H1 (cell line): ENCODE results near the gene OSMR. TPM values are rescaled to one million over a fixed set of nuclear protein-coding genes. Genes with fewer than 3 reads are reported as not detected.

Experiments used
- CTCF ChIA-PET: fragments of 300-600 bp; sonication (Branson Sonifier 250); formaldehyde crosslinking; loops from one replicate; lab custom pipeline; 2021; ENCODE audit not compliant: partially characterized antibody; lab: Charles Lee
- POLR2A ChIA-PET: fragments of 300-600 bp; sonication (Branson Sonifier 250); formaldehyde crosslinking; loops from one replicate; lab custom pipeline; 2021; ENCODE audit warnings: inconsistent platforms; ENCODE audit not compliant: partially characterized antibody; lab: Charles Lee
- DNase-seq, 2 experiments: peaks; one replicate each; pipeline versions ENCODE4 v3.0.0 to v3.0.0-alpha.2; 2010 to 2022; ENCODE audit warnings: low spot score in 2 of 2, low read depth in 1 of 2, mixed read lengths in 1 of 2
- FAIRE-seq: peaks from 2 replicates; lab custom pipeline; 2011; peaks lifted over from hg19 to GRCh38; lab: Jason Lieb, UNC
- H2AFZ ChIP-seq: 2 replicates; pipeline ENCODE4 v1.8.1; 2012; ENCODE audit warnings: low read length, inconsistent platforms
- H2AK5ac ChIP-seq: 2 replicates; pipeline ENCODE4 v1.6.1; 2013; ENCODE audit warnings: low read depth, low read length
- H2BK120ac ChIP-seq: replicated peaks from 2 replicates; pipeline ENCODE3; 2013; ENCODE audit warnings: low read depth, low read length, inconsistent platforms
- H2BK12ac ChIP-seq: 2 replicates; pipeline ENCODE4 v1.6.1; 2013; ENCODE audit warnings: low read depth, low read length
- H2BK15ac ChIP-seq: 2 replicates; pipeline ENCODE4 v1.6.1; 2013; ENCODE audit warnings: low read length
- H2BK20ac ChIP-seq: 2 replicates; pipeline ENCODE4 v1.6.1; 2013; ENCODE audit warnings: low read length
- H2BK5ac ChIP-seq: 2 replicates; pipeline ENCODE4 v1.6.1; 2013; ENCODE audit warnings: low read depth, low read length
- H3K14ac ChIP-seq: 2 replicates; pipeline ENCODE4 v1.6.1; 2013; ENCODE audit warnings: inconsistent platforms; ENCODE audit not compliant: insufficient read length
- H3K18ac ChIP-seq: 2 replicates; pipeline ENCODE4 v1.6.1; 2013; ENCODE audit warnings: low read length; ENCODE audit errors: extremely low read depth
- H3K23ac ChIP-seq: 2 replicates; pipeline ENCODE4 v1.6.1; 2013; ENCODE audit warnings: inconsistent platforms; ENCODE audit not compliant: insufficient read length
- H3K23me2 ChIP-seq: 2 replicates; pipeline ENCODE4 v1.6.1; 2013; ENCODE audit warnings: low read depth, low read length
- H3K27ac ChIP-seq: 2 replicates; pipeline ENCODE4 v1.6.1; 2011; ENCODE audit warnings: low read depth, low read length, inconsistent platforms
- H3K27me3 ChIP-seq, 4 experiments: replicated peaks in 1 of 4; 1 replicate in 1 of 4; 2 replicates in 3 of 4; pipeline versions ENCODE4 v1.6.1 to v1.8.1; 2011 to 2013; ENCODE audit warnings: low read length in 3 of 4, mild to moderate bottlenecking in 3 of 4, inconsistent platforms in 2 of 4, mixed read lengths in 2 of 4, moderate library complexity in 1 of 4; ENCODE audit not compliant: control insufficient read depth in 3 of 4, insufficient read depth in 3 of 4; ENCODE audit errors: extremely low read depth in 1 of 4
- H3K36me3 ChIP-seq, 4 experiments: 2 replicates each; pipeline versions ENCODE4 v1.6.1 to v1.8.1; 2011 to 2013; ENCODE audit warnings: mild to moderate bottlenecking in 4 of 4, low read length in 3 of 4, moderate library complexity in 2 of 4, control low read depth in 1 of 4, inconsistent platforms in 1 of 4; ENCODE audit not compliant: insufficient read depth in 4 of 4, control insufficient read depth in 2 of 4
- H3K4ac ChIP-seq: replicated peaks from 2 replicates; pipeline ENCODE3; 2013; ENCODE audit warnings: low read length, low read depth, mixed read lengths, inconsistent platforms; ENCODE audit not compliant: insufficient read length
- H3K4me1 ChIP-seq, 4 experiments: replicated peaks in 1 of 4; 1 replicate in 1 of 4; 2 replicates in 3 of 4; pipeline versions ENCODE4 v1.6.1 to v1.8.1; 2011 to 2013; ENCODE audit warnings: low read length in 3 of 4, inconsistent platforms in 2 of 4, mixed read lengths in 1 of 4; ENCODE audit not compliant: insufficient read depth in 4 of 4, control insufficient read depth in 3 of 4
- H3K4me2 ChIP-seq, 2 experiments: 2 replicates each; pipeline versions ENCODE4 v1.6.1 to v1.8.1; 2011 to 2013; ENCODE audit warnings: low read depth in 2 of 2, low read length in 2 of 2, control low read depth in 1 of 2, inconsistent platforms in 1 of 2, mild to moderate bottlenecking in 1 of 2; ENCODE audit not compliant: insufficient read depth in 1 of 2
- H3K4me3 ChIP-seq, 4 experiments: fragments of 200-600, 300-600 bp in 1 of 4; sonication (generic), shearing (Covaris generic), sonication (Bioruptor Twin) in 1 of 4; 2 replicates each; pipeline versions ENCODE4 v1.5.1 to v1.8.1; 2011 to 2016; ENCODE audit warnings: low read length in 4 of 4, low read depth in 3 of 4, control low read depth in 2 of 4, inconsistent platforms in 2 of 4, mild to moderate bottlenecking in 2 of 4, mixed read lengths in 1 of 4, moderate library complexity in 1 of 4; ENCODE audit not compliant: insufficient read depth in 2 of 4; ENCODE audit errors: extremely low read depth in 1 of 4
- H3K56ac ChIP-seq: replicated peaks from 2 replicates; pipeline ENCODE3; 2013; ENCODE audit warnings: low read depth, mild to moderate bottlenecking, mixed read lengths, low read length, inconsistent platforms; ENCODE audit not compliant: insufficient read length
- H3K79me1 ChIP-seq: 2 replicates; pipeline ENCODE4 v1.6.1; 2013; ENCODE audit warnings: low read depth, low read length, control low read depth
- H3K79me2 ChIP-seq, 2 experiments: 2 replicates each; pipeline versions ENCODE4 v1.6.1 to v1.8.1; 2012 to 2013; ENCODE audit warnings: low read length in 2 of 2, mild to moderate bottlenecking in 2 of 2, inconsistent platforms in 1 of 2; ENCODE audit not compliant: insufficient read depth in 2 of 2, control insufficient read depth in 1 of 2
- H3K9ac ChIP-seq, 4 experiments: replicated peaks in 1 of 4; 1 replicate in 1 of 4; 2 replicates in 3 of 4; pipeline versions ENCODE4 v1.6.1 to v1.8.1; 2011 to 2013; ENCODE audit warnings: low read depth in 3 of 4, low read length in 3 of 4, control low read depth in 2 of 4, mild to moderate bottlenecking in 2 of 4, moderate library complexity in 2 of 4, inconsistent platforms in 1 of 4; ENCODE audit errors: extremely low read depth in 1 of 4
- H3K9me3 ChIP-seq, 2 experiments: 2 replicates each; pipeline versions ENCODE4 v1.6.1 to v1.8.1; 2012 to 2013; ENCODE audit warnings: mild to moderate bottlenecking in 2 of 2, moderate library complexity in 2 of 2, control low read depth in 1 of 2, inconsistent platforms in 1 of 2, low read depth in 1 of 2, low read length in 1 of 2, mixed read lengths in 1 of 2; ENCODE audit not compliant: insufficient read depth in 2 of 2
- H4K20me1 ChIP-seq, 2 experiments: replicated peaks in 1 of 2; 2 replicates each; pipeline versions ENCODE3 to v1.8.1; 2011 to 2013; ENCODE audit warnings: inconsistent platforms in 2 of 2, low read length in 2 of 2, mild to moderate bottlenecking in 1 of 2; ENCODE audit not compliant: insufficient read depth in 2 of 2, control insufficient read depth in 1 of 2
- H4K5ac ChIP-seq: 2 replicates; pipeline ENCODE4 v1.6.1; 2013; ENCODE audit warnings: low read length, low read depth, mixed read lengths, inconsistent platforms; ENCODE audit not compliant: insufficient read length
- H4K8ac ChIP-seq: 2 replicates; pipeline ENCODE4 v1.8.0; 2013; ENCODE audit warnings: mild to moderate bottlenecking, moderate library complexity, low read length, inconsistent platforms; ENCODE audit not compliant: insufficient read depth; ENCODE audit errors: extremely low read depth
- H4K91ac ChIP-seq: replicated peaks from 2 replicates; pipeline ENCODE3; 2013; ENCODE audit warnings: low read length, mixed read lengths, inconsistent platforms; ENCODE audit not compliant: insufficient read length
- ATF2 ChIP-seq: IDR thresholded peaks from 2 replicates; pipeline ENCODE4 v1.6.1; 2012; ENCODE audit warnings: low read length, inconsistent platforms
- BCL11A ChIP-seq, 2 experiments: IDR thresholded peaks; one replicate each; pipeline ENCODE4 v1.6.1; 2011; ENCODE audit warnings: low read depth in 2 of 2, low read length in 2 of 2, mild to moderate bottlenecking in 2 of 2
- CHD1 ChIP-seq: IDR thresholded peaks from 2 replicates; pipeline ENCODE4 v1.6.1; 2012; ENCODE audit warnings: low read depth, low read length, improper control_type of control experiment
- CREB1 ChIP-seq: IDR thresholded peaks from 2 replicates; pipeline ENCODE4 v1.6.1; 2012; ENCODE audit warnings: inconsistent platforms
- E2F6 ChIP-seq: IDR thresholded peaks from 2 replicates; pipeline ENCODE4 v1.6.1; 2012; ENCODE audit warnings: inconsistent platforms
- RNF2 ChIP-seq: fragments of 200-900, 300-1000 bp; sonication (generic); IDR thresholded peaks from 2 replicates; pipeline ENCODE4 v1.7.1; 2016; ENCODE audit warnings: borderline replicate concordance, low read depth, mild to moderate bottlenecking, antibody characterized with exemption, low read length; ENCODE audit not compliant: poor library complexity, severe bottlenecking; ENCODE audit errors: missing control alignments
- SIRT6 ChIP-seq: IDR thresholded peaks from one replicate; pipeline ENCODE4 v1.7.1; 2012; ENCODE audit warnings: low read length, inconsistent platforms
- SP2 ChIP-seq: IDR thresholded peaks from 2 replicates; pipeline ENCODE4 v1.6.1; 2012; ENCODE audit warnings: mild to moderate bottlenecking, low read length, inconsistent platforms
- TAF7 ChIP-seq: optimal IDR thresholded peaks from 2 replicates; pipeline ENCODE3; 2011; ENCODE audit warnings: low read depth, mild to moderate bottlenecking, inconsistent platforms, low read length, moderate library complexity, borderline replicate concordance
- WGBS, 2 experiments: shearing (Covaris generic) in 1 of 2; methylation state at CpG; one replicate each; pipeline versions ENCODE4 v1.1.6 to v1.1.7; 2013 to 2015; ENCODE audit warnings: low lambda C conversion rate in 2 of 2, mixed read lengths in 2 of 2, inconsistent platforms in 1 of 2, low coverage in 1 of 2, missing lambda C conversion rate in 1 of 2; ENCODE audit not compliant: insufficient replicate concordance in 2 of 2, insufficient coverage in 1 of 2, insufficient read length in 1 of 2; ENCODE audit errors: extremely low coverage in 1 of 2, missing lambda C conversion rate in 1 of 2; 5-methylcytosine and 5-hydroxymethylcytosine counted together
- polyA plus RNA-seq, 7 experiments: library from polyadenylated mRNA; depleted of rRNA in 3 of 7; stranded (reverse) in 5 of 7; unstranded in 2 of 7; fragments of >200 nt in 5 of 7; fragments of 200-250 nt in 2 of 7; gene quantifications; 1 replicate in 5 of 7; 2 replicates in 1 of 7; 4 replicates in 1 of 7; pipeline versions ENCODE4 v1.2.1 to v1.2.3, GENCODE V29; 2011 to 2013; ENCODE audit warnings: missing spikeins in 2 of 7, mixed read lengths in 2 of 7
- total RNA-seq: library from RNA; stranded (reverse); fragmentation: NEBNext Ultra II Directional; extraction: Animal tissue kit (Norgen Biotek cat#: 25700); gene quantifications from 2 replicates; pipeline ENCODE4 v1.2.1, GENCODE V29; 2021
- TF ChIP-seq, protein P1 (sequence below): IDR thresholded peaks from 2 replicates; pipeline ENCODE4 v1.6.1; 2011; ENCODE audit warnings: low read length, improper control_type of control experiment

OSMR gene
- total and polyA plus RNA-seq, 2 of the 8 experiments (the other 6 are each of a cell fraction or from before 2014, with no cell fraction given) = 2.3 to 2.6 TPM

DNA sequence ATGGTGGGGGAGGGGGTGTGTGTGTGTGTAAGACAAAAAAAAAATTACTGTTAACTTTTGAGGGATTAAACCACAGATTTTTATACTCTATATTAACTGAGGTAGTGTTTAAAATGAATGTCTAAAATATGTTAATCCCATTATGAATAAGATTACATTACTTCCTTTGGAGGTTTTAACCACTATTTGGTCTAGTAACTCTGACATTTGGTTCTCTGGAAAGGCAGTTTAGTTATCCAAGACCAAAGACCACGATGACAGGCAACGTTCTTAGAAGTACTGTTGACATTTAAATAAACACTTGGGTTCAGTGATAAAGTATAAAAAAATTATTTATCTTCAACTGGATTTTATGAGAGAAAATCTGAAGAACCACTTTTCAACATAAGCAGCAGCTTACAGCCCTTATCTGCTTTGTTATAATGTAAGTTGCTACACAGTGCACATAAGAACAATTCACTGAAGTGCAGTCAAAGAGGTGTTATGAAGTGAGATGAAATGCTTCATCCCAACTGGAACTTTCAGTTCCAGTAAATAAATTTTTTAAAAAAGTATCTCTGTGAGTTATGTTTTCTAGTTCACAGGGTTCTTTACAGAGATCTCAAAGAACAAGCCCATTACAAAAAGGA lies 94.5 kb downstream of the OSMR start:
- Histone ChIP-seq H4K5ac (no peak overlapping the region), H2BK15ac (no peak overlapping the region), H3K4me1 (no peaks in the 10 kb centered on the region), H3K4me3 (no peak overlapping the region), H3K18ac (no peak overlapping the region), H3K27me3 (no peaks in the 10 kb centered on the region), H4K8ac (no peak overlapping the region), H3K9me3 (no peaks in the 10 kb centered on the region), H3K79me1 (no peaks in the 10 kb centered on the region), H3K4ac (no peak overlapping the region), H3K23me2 (no peaks in the 10 kb centered on the region), H3K56ac (no peak overlapping the region), H2BK20ac (no peak overlapping the region), H2BK5ac (no peak overlapping the region), H2AK5ac (no peak overlapping the region), H3K27ac (no peak overlapping the region), H2AFZ (no peak overlapping the region), H4K20me1 (no peaks in the 10 kb centered on the region), H3K4me2 (no peak overlapping the region), H3K79me2 (no peaks in the 10 kb centered on the region), H4K91ac (no peak overlapping the region), H2BK12ac (no peak overlapping the region), H3K23ac (no peak overlapping the region), H2BK120ac (no peak overlapping the region), H3K9ac (no peak overlapping the region), H3K36me3 (peaks cover 0 to 31% (median 12%) of the 10 kb centered on the region in 4 experiments; a peak in 5 of 8 replicates), H3K14ac (no peak overlapping the region)
- FAIRE-seq (no peak), DNase-seq (no peak)
- 93% methylated on average over 2 of the region's 2 CpGs; no CpG with 5 or more reads in 1 of the 2 experiments for WGBS, 2 experiments
- ChIA-PET CTCF (interaction anchor here (0.7 kb wide), 1 partner anchor 337 kb away, joined by 3 read pairs; no protein-coding TSS in a partner anchor), POLR2A (no interaction called here)
- TF ChIP-seq BCL11A (IDR thresholded peaks at IDR 0.05; ENCODE audit: low read depth in 2 of 2, low read length in 2 of 2) (no peak), SP2 (no peak), ATF2 (no peak), CHD1 (no peak), TAF7 (no peak), E2F6 (no peak), RNF2 (no peak), SIRT6 (no peak), CREB1 (no peak)
- TF ChIP-seq, protein P1, sequence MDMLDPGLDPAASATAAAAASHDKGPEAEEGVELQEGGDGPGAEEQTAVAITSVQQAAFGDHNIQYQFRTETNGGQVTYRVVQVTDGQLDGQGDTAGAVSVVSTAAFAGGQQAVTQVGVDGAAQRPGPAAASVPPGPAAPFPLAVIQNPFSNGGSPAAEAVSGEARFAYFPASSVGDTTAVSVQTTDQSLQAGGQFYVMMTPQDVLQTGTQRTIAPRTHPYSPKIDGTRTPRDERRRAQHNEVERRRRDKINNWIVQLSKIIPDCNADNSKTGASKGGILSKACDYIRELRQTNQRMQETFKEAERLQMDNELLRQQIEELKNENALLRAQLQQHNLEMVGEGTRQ = no peak
